Subcutaneous adipose tissue (tissue), 4 donors: ENCODE results near the gene TNFRSF8. TPM values are rescaled to one million over a fixed set of nuclear protein-coding genes. Genes with fewer than 3 reads are reported as not detected.

Experiments used
- CTCF ChIP-seq: fragments of 450-650 bp; IDR thresholded peaks from one replicate; pipeline ENCODE4 v1.5.1; 2016; ENCODE audit warnings: low read depth, mild to moderate bottlenecking, control low read depth, antibody characterized with exemption, moderate library complexity
- total RNA-seq, 4 donors: library from RNA; depleted of rRNA; stranded (reverse); fragments of >200 nt; gene quantifications; one replicate each; pipeline ENCODE4 v1.1.0, GENCODE V29; 2016

Gene TNFRSF8
- total RNA-seq, 4 donors from 2014 or later = 1.5 to 7.2 (median 2.9) TPM

- no peak for TF ChIP-seq CTCF
Measured at GRCh38 chr1:12032161-12032621, 30.9 kb upstream of the TNFRSF8 start.

DNA sequence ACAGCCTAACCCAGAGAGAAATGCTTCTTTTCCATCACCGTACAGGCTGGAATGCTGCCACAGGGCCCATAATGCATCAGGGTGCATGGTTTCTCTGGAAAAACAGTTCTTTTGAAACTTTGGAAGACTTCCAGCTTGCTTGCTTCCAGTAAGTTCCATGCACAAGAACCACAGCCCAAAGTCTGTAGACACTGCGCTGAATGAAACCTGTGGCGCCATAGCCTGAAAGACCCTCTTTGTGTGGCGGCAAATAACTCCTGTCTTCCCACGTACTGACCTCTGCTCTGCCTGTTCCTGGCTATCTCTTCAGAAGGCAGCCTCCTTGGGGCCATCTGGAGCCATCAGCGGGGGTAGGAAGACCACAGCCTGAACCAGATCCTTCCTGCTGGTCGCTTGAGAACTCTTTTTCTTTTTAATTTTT is 28.7 kb upstream of the TNFRSF8 start:
- TF ChIP-seq CTCF = no peak

GRCh38 chr1:12035312-12035711 is 27.8 kb upstream of the TNFRSF8 start:
- TF ChIP-seq CTCF = no peak

DNA sequence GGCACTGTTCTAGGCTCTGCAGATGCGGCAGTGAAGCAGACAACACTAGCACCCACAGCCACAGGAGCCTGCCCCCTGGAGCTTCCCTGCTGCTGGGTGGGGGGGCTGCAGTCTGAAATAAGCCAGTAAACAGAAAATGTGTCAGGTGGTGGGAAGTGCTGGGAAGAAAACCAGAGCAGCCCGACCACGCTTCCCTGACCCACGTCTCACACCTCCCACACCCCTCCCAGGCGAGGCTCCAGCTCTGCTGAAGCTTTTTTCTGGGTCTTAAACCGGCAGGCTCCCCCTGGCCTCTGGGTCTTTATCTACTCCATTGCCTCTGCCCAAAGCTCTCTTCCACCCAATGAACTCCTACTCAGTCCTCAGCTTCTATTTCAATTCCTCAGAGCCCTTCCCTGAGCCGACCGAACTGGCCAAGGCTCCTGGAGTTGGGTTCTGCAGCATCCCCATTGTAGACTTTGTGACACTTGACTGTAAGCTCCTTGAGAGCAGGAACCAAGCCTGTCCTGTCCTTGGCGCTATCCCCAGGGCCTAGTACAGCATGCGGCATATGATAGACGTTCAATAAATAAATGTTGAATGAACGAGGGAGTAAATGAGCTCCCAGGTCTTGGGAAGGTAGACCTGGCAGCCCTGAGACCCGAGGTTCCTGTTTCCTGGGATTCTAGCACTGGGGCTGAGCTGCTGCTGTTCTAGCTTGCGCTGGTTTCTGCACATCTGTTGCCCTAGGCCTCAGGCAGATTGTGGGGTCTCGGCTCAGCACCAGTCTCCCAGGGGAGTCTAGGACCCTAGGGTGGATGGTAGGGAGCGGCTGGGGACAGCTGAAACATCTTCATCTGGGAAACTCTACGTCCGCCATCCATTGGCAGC is 25.4 kb upstream of the TNFRSF8 start:
- TF ChIP-seq CTCF = no peak

DNA sequence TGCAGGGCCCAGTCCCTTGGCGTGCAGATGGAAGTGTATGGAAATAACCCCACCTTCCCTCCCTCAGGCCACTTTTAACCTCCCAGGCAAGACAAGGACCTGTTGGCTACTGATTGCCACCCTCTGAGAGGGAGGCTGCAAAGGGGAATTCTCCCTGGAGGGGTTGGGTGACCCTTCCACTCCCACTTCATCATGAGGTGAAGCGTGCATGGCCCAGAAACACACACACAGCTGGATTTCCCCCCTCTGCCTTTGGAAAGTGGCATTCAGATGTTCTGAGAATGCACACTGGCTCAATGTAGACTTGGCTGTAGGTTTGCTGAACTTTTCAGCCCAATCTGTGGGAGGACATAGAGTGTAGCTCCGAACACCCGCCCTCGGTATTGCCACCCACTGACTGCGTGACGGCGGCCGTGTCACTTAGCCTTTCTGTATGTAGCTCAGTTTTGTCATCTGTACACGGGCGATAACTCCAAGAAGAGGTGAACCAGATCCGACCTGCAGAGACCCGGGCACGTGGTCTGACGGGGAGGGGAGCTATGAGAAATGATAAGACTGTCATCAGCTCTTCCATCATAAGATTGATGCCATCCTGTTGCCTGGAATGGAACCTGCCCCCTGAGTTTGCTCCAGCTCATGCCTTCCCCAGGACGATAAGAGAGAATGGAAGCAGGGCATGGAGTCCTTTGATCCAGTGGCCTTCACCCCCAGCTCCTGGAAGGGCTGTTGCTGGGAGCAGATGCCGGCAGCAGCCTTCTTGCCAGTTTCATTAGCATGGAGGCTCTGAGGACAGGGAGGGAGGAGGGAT is 24.5 kb upstream of the TNFRSF8 start:
- no peak for TF ChIP-seq CTCF

DNA sequence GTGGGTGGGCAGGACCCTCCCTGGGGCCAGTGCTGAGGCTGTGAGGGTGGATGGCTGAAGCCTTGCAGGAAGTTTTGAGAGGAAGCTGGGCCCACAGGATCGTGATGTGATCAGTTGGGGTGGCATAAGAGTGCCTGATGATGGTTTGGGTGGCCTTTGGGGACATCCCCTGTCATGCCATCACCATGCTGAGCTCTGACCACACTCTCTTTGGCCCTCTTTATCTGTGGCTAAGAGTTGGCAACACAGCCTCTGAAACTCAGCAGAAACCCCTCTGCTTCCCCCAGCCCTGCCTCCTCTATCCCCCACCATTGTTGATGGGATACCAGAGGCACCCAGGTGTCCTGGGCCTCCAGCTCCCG is 24.0 kb upstream of the TNFRSF8 start:
- TF ChIP-seq CTCF = no peak

DNA sequence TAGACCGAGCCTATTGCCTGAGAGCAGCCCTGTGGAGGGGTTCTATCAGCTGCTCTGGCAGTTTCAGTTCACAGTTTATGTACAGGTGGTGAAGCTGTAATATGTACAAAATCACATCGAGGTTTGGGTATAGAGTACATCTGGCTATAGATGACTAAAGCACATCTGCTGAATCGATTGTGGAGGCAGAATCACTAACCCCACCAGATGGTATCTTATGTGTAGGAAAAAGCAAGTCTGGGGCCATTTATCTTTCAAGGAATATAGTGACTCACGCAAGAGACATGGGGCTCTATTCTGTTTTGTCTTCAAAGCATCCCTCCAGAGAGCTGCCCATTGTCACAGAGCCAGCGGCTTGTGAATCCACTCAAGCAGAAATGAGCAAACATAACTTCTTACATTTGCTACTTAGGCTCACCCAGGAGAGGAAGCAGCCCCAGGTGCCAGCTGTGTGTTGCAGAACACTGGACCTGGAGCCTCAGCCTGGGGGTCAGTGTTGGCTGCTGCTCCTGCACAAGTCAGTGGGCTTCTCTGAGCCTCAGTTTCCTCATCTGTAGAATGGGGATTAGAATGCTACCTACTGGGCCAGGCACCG is 22.5 kb upstream of the TNFRSF8 start:
- no peak for TF ChIP-seq CTCF
